ENCODE data around the gene THADA. TPM values are rescaled to one million over a fixed set of nuclear protein-coding genes. Genes with fewer than 3 reads are reported as not detected.

THADA gene
- total RNA-seq, 4 donors from 2014 or later = 26.2 to 58.3 (median 29.7) TPM

- H3K4me3 ChIP-seq = no peak overlapping the region
- peaks cover 5% of the 10 kb centered on the region for H3K4me1 ChIP-seq
- no peak overlapping the region for H3K27ac ChIP-seq
- no peaks in the 10 kb centered on the region for H3K36me3 ChIP-seq
- TF ChIP-seq CTCF (IDR thresholded peaks at IDR 0.05) = no peak
- H3K27me3 ChIP-seq = no peaks in the 10 kb centered on the region
- H3K9me3 ChIP-seq = no peaks in the 10 kb centered on the region
- 93% methylated on average over 2 of the region's 2 CpGs for WGBS
- DNase-seq (ENCODE audit: low spot score in 2 of 2) = no peak
Observed at GRCh38 chr2:43445781-43446180, 150.1 kb downstream of the THADA start.

- TF ChIP-seq EP300 (IDR thresholded peaks at IDR 0.05) (no peak), CTCF (IDR thresholded peaks at IDR 0.05) (no peak), POLR2A (IDR thresholded peaks at IDR 0.05) (no peak), POLR2AphosphoS5 (IDR thresholded peaks at IDR 0.05) (no peak)
- no peaks in the 10 kb centered on the region for H3K36me3 ChIP-seq
- peaks cover 5% of the 10 kb centered on the region for H3K4me1 ChIP-seq
- H3K4me3 ChIP-seq = no peak overlapping the region
- no peak overlapping the region for H3K27ac ChIP-seq
- DNase-seq (ENCODE audit: low spot score in 2 of 2) = no peak
- no peaks in the 10 kb centered on the region for H3K9me3 ChIP-seq
- 83% methylated on average over 10 of the region's 10 CpGs for WGBS
- no peaks in the 10 kb centered on the region for H3K27me3 ChIP-seq
Observed at GRCh38 chr2:43444989-43445645, 150.7 kb downstream of the THADA start.

GRCh38 chr2:43443282-43443681 lies 152.6 kb downstream of the THADA start:
- TF ChIP-seq POLR2AphosphoS5 (IDR thresholded peaks at IDR 0.05) (no peak), CTCF (IDR thresholded peaks at IDR 0.05) (no peak), EP300 (IDR thresholded peaks at IDR 0.05) (no peak), POLR2A (IDR thresholded peaks at IDR 0.05) (no peak)
- Histone ChIP-seq H3K4me1 (peaks cover 5% of the 10 kb centered on the region), H3K36me3 (no peaks in the 10 kb centered on the region), H3K27ac (no peak overlapping the region), H3K4me3 (no peak overlapping the region), H3K27me3 (no peaks in the 10 kb centered on the region), H3K9me3 (no peaks in the 10 kb centered on the region)
- DNase-seq (ENCODE audit: low spot score in 2 of 2) = no peak
- WGBS = 64% methylated on average over 4 of the region's 4 CpGs

- 82% methylated on average over 1 of the region's 1 CpG for WGBS
- no peak for TF ChIP-seq POLR2AphosphoS5 (IDR thresholded peaks at IDR 0.05)
- TF ChIP-seq POLR2A (IDR thresholded peaks at IDR 0.05) = no peak
- no peak for TF ChIP-seq CTCF (IDR thresholded peaks at IDR 0.05)
- no peak for TF ChIP-seq EP300 (IDR thresholded peaks at IDR 0.05)
- H3K27ac ChIP-seq = no peak overlapping the region
- H3K4me1 ChIP-seq = peaks cover 3% of the 10 kb centered on the region
- no peaks in the 10 kb centered on the region for H3K36me3 ChIP-seq
- no peak overlapping the region for H3K4me3 ChIP-seq
- H3K9me3 ChIP-seq = no peaks in the 10 kb centered on the region
- DNase-seq (ENCODE audit: low spot score in 2 of 2) = no peak
- H3K27me3 ChIP-seq = no peaks in the 10 kb centered on the region
Observed at GRCh38 chr2:43441195-43441594, 154.6 kb downstream of the THADA start.

- peaks cover 3% of the 10 kb centered on the region for H3K4me1 ChIP-seq
- DNase-seq (ENCODE audit: low spot score in 2 of 2) = no peak
- H3K27me3 ChIP-seq = no peaks in the 10 kb centered on the region
- H3K36me3 ChIP-seq = no peaks in the 10 kb centered on the region
- TF ChIP-seq POLR2A (IDR thresholded peaks at IDR 0.05) (no peak), POLR2AphosphoS5 (IDR thresholded peaks at IDR 0.05) (no peak), EP300 (IDR thresholded peaks at IDR 0.05) (no peak), CTCF (IDR thresholded peaks at IDR 0.05) (no peak)
- 82% methylated on average over 7 of the region's 7 CpGs for WGBS
- H3K9me3 ChIP-seq = no peaks in the 10 kb centered on the region
- H3K4me3 ChIP-seq = no peak overlapping the region
- no peak overlapping the region for H3K27ac ChIP-seq
Observed at GRCh38 chr2:43438858-43439655, 156.8 kb downstream of the THADA start.

Measured in suprapubic skin (tissue), 4 donors.